Stimulated activated CD4-positive, alpha-beta T cell treated with anti-CD3 and anti-CD28 coated beads, Interleukin-4, amount 100 ng/mL, for 4 hours (primary cell): ENCODE data around the gene COLEC11.

Source experiments
- DNase-seq, 2 experiments: peaks; one replicate each; pipeline ENCODE4 v3.0.0-alpha.2; 2020

COLEC11 gene

DNA sequence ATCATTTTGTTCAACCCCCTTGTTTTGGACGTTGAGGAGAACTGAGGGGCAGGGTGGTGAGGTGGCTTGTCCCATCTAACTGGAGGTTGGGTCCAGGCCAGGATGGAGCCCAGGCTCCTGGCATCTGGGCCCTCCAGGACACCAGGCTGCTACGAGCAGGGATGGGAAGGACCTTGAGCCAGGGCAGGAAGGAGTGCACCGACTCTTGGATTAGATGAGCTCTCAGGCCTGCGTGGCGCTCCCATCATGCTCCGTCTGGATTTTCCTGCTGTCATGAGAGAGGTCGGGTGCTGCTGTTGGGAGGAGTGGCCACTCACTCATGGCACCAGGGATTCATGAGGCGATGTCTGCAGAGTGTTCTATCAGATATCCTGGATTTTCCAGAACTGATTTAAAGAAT lies 44.7 kb downstream of the COLEC11 start:
- no peak for DNase-seq

DNA sequence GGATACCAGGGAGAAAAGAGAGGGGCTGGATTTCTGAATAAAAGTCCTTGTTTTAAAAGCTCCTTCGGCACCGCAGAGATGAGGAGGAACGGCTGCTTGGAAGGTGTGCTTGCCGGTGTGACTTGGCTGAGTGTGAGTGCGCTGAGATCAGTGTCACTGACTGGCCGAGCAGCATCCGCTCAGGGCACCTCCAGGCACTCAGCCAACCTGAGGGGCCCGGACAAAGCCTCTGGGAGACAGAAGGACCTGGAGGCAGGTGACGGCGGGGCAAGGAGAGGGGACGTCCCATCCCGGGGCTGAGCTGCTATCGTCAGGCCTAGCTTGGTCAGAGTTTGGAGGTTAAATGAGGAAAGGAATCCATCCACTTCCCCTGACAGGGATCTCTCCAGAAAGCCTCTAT lies 46.3 kb downstream of the COLEC11 start:
- no peak for DNase-seq

- no peak for DNase-seq
These were observed 47.0 kb downstream of the COLEC11 start for GRCh38 chr2:3641841-3642421.

- DNase-seq = no peak
These were observed 47.8 kb downstream of the COLEC11 start for GRCh38 chr2:3642521-3643215.

GRCh38 chr2:3643371-3644245 lies 48.7 kb downstream of the COLEC11 start:
- no peak for DNase-seq

DNA sequence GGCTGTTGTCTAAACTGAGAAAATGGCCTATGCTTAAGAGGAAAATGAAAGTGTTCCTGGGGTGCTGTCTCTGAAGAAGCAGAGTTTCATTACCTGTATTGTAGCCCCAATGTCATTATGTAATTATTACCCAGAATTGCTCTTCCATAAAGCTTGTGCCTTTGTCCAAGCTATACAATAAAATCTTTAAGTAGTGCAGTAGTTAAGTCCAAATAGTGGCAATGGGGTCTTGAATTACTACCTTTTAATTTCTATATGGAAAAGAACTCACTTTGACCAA lies 49.3 kb downstream of the COLEC11 start:
- no peak for DNase-seq

GRCh38 chr2:3644891-3645605 lies 50.1 kb downstream of the COLEC11 start:
- DNase-seq = no peak

- no peak for DNase-seq
These were observed 51.0 kb downstream of the COLEC11 start for GRCh38 chr2:3645745-3646389.

DNA sequence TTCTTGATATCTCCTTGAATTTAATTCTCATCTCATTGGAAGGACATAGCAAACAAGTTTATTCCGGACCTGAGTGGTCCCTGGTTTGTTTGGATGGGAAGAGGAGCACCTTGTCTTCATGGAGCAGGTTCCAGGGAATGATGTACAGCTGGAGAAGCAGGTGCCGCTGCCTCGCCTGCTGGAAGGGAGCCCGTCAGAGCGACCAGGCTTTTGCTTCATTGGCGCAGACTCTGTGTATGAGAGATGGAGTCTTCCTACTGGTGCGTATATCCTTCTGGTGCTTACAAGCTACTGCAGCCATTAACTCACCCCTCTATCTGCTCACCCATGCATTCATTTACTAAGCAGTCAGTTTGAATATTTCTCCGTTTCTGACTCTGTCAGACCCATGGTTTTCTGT lies 51.5 kb downstream of the COLEC11 start:
- no peak for DNase-seq

DNA sequence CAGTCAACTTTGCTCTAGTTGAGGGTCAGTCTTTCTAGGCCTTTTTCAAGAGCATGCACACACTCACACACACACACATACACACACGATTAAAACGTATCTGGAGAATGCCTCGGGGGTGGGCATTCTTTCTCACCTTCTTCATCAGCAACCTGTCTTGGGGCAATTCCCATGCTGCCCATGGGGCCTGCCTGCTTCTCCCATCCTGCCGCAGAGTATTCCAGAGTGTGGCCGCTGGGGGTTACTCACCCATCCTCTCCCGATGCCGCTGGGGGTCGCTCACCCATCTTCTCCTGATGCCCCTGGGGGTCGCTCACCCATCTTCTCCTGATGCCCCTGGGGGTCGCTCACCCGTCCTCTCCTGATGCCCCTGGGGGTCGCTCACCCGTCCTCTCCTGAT lies 52.3 kb downstream of the COLEC11 start:
- no peak for DNase-seq

GRCh38 chr2:3647831-3648651 lies 53.1 kb downstream of the COLEC11 start:
- DNase-seq = no peak

- DNase-seq = no peak
These were observed 53.8 kb downstream of the COLEC11 start for GRCh38 chr2:3648652-3649177.

DNA sequence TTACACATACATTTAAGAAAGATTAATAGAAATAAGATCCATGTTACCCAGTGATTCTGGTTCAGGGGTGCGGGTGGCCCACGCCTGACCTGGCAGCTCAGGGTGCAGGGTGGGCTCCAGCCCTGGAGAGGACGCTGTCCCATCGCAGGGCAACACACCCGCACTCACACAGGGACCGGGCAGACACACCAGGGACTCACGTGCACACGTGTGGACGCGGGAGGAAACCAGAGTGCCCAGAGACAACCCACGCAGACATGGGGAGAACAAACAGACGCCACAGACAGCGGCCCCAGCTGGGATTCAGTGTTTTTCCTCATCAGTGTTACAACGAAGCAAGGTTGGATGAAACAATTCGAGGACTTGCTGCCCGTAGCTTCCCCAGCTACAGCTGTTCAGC lies 54.7 kb downstream of the COLEC11 start:
- DNase-seq = no peak

DNA sequence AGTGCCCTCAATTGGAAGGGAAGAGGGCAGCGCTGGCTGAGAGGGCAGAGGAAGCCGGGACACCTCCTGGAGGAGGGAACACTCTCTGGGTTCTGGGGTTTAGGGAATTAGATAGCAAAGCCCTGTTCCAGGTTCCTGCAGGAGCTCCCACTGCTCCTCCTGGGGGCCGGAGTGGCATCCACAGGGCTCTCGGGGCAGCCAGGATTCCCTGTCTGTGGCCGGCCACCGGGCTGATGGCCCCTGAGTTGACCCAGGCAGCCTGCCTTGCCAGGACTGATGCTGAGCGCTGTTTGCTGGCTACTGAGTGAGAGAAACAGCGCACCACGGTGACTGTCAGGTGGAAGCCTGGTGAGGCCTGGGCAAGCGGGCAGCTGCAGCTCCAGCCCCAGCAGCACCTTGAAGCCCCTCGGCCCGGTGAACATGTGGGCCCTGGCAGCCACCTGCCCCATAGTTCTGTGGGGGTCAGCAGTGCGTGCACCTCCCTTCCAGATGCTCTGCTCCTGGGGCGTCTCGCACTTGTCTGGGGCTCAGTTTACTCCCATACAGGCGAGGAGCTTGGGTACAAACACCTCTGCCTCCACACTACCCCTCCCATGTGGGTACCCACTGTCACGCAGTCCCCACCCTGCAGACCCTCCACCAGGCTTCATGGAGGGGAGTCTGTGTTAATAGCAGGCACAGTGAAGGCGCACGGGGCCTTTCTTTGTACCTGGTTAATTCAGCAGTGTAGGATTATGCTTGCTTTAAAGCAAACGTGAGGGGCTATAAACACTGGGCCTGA lies 55.4 kb downstream of the COLEC11 start:
- no peak for DNase-seq

GRCh38 chr2:3651691-3652648 lies 57.1 kb downstream of the COLEC11 start:
- peak; percentile 36 to 41 for DNase-seq

DNA sequence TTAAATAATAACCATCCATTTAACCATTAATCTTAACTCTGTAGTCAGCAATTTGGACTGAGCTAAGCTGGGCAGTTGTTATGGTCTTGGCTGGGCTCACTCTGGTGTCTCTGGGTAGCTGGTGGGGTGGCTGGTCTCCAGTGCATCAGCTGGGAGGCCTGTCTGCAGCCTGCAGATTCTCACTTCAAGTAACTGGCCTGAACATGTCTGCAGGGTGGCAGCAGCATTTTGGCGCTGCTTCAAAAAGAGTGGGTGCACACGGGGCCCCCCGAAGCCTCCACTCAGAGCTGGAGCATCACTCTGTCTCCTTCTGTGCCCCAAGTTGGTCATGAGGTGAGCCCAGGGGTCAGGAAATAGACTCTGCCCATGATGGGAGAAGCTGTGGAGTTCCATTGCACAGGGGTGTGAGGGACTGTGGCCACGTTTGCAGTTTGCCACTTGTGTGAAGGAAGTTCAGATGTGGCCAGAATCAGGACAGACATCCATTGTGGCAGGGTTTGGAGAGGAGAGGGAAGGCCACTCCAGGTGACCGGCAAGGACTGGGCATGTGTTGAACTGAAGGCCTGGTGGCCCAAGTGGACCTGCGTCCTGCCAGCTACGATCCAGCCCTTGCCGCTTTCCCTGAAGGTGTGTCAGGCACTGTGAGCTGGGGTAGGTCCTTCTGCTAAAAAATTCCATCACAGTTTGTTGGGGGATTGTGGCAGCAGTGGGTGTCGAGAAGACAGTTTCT lies 58.1 kb downstream of the COLEC11 start:
- DNase-seq = no peak

DNA sequence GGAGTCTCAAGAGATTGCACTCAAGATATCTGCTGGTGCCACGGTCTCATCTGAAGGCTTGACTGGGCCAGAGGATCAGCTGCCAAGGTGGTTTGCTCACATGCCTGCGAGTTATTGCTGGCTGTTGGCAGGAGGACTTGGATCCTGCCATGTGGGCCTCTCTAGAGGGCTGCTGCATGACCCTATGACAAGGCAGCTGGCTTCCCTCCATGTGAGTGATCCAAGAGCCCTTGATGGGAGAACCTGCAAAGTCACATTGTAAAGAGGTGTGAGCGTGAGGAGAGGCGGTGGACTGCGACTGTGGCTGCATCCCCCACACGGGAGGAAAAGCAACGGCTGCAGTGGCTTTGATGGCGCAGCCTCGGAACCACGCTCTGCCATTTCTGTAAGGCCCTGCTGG lies 59.1 kb downstream of the COLEC11 start:
- DNase-seq = no peak

DNA sequence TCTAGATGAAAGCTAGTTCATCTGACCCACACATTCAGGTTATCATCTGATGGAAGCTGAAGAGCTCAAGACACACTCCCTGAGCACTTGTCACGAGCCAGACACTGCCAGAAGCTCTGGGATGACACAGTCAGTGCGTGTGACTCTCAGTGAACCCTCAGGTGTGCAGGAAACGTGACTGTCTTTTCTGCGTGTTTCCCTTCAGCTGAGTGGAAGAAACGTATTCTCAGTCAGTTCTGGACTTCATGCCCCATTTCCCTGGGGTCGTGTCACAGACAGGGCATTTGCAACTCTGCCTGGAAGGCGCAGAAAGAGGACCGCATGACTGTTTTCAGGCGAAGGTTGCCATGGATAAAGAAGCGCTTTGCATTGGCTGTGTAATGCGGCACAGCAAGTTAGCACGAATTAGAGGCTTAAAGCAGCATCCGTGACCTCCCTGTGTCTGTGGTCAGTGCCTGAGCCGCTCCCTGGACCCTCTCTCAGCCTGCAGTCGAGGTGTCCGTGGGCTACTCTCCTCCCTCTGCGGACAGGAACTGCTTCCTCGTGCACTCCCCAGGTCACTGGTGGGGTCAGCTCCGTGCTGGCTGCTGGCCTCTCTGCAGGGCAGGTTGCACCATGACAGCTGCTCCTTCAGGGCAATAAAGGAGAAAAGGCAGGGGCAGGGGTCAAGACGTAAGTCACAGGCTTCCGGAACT lies 59.8 kb downstream of the COLEC11 start:
- no peak for DNase-seq
